Activated CD8-positive, alpha-beta memory T cell treated with anti-CD3 and anti-CD28 coated beads for 1 hour (primary cell): Measurements from ENCODE around the gene TMEM108.

Experiments
- DNase-seq, 2 donors: peaks; one replicate each; pipeline ENCODE4 v3.0.0-alpha.2; 2020; ENCODE audit warnings: low read depth in 1 of 2; ENCODE audit errors: extremely low read depth in 1 of 2

The TMEM108 gene

DNA sequence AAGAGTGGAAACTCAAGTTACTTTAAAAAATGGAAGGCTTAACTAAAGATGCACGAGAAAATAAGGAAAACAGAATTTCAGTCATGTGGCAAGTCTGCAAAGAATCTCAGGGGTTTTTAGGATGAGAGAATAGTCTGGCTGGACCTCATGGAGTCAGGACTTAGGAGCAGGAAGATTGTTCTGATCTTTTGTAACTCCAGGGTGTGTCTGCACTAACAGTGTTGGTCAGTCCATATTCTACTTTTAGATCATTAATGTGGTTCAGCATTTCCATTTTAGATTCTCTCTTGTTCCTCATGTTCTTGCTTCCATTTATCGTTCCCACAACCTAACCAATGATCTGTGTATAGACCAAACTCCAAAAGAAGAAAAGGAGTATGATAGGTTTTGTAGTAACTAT lies 15.3 kb downstream of the TMEM108 start:
- no peak for DNase-seq

DNA sequence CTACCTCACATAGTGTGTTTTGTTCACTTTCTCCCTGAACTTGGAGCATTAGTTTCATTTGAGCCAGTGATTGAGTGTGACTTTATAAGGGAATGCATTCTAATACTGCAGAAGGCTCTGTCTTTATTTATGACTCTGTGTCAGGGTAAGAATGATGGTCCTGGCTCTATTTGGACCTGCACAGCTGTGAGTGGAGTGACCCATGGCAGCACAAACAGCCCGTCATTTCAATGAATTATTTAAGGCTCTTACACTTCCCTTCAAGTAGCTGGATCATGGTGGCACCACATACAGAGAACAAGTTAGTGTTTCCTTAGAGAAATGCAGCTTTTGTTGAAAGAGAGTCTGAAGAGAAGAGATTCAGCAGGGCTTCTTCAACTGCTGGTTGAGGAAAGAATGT lies 16.4 kb downstream of the TMEM108 start:
- no peak for DNase-seq

DNA sequence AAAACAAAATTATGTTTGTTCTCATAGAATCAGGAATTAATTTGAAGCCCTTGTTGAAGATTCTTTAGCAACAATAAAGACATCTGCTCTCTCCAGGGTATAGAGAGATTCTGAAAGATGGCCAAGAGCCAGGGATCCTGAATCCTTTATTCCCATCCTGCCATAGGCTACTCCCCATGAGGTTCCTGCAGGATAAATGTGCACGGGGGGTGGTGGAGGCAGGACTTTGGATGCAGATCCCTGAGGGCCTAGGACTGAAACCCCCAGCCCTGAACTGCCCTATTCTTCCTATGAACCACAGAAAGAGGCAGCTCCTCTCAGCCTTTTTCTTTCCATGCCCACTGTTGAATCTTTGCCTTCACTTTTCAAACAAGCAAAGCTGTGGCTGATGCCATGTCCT lies 17.1 kb downstream of the TMEM108 start:
- no peak for DNase-seq

DNA sequence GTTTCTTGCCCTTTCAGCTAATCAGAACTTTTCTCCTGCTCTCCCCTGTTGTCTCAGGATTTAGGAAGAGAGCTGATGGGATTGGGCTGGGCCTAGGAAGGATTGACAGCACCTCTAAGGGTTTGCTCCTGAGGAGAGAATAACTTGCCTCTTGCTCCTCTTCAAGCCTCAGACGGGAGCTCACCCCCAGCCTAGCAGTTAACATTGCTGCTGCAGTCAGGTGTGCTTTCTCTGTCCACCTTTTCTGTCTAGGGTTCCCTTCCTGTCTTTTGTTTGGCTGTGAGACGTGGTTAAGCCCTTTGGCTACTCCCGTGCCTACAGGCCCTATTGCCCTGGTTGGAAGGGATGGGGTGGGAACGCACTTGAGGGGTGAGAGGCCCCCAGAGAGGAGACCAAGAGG lies 20.1 kb downstream of the TMEM108 start:
- DNase-seq = no peak

DNA sequence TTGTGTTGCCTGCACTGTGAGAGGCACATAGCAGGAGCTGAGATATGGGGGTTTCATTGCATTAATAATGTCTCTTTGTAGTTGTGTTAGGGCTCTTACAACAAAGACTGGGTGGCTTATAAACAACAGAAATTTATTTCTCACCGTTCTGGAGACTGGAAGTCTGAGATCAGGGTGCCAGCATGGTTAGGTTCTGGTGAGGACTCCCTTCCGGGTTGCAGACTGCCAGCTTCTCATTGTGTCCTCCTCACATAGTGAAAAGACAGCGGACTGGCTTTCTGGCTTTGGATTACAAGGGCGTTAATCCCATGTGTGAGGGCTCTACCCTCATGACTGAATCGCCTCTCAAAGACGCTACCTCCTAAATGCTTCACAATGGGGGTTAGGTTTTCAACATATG lies 20.6 kb downstream of the TMEM108 start:
- DNase-seq = no peak

DNA sequence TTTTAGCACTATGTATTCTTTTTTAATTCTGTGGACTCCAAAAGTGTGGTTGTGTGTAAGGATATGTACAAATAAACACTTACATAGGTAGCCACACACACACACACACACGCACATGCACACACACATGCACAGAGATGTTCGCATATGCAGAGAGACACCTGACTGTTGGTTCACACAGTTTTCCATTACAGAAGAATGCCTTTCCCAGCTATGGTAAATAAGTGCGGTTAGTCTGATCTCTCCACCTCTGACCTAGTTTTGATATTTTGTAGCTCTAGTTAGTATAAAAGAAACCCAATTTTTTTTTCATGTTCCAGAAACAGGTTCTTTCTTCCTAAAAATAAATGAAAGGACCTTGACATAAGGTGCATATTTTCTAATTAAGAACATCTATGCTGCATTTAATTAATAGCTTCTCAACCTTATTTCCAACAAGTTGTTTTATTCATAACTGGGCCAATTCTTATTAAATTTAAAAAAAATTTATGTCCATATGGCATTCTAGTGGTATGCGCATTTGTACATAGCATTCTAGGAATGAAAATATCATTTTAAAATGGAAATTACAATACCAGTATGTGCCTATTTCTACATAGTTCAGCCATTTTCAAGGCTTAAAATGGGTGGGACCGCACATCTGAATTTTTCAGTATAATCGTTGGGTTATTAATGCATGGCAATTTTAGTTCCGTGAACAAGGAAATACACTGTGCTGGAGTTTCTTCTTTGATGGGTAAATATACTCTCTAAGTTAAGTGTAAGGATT lies 27.2 kb downstream of the TMEM108 start:
- no peak for DNase-seq

DNA sequence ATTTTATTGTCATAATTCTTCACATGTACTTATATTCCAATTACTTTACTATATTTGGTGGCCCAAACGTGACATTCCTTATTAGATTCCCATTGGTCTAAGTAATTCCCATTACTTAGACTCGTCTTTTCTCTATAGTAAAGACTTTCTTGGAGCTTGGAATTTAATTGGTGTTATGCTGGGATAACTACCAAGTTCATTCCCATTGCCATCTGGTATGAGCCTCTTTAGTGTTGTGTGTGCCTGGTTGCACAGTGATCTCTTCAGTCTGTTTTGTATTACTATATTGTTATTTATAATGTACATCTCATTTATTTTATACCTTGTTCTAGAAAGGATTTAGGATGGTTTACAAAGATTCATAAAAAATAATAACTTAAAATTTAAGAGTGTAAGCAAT lies 27.8 kb downstream of the TMEM108 start:
- no peak for DNase-seq

DNA sequence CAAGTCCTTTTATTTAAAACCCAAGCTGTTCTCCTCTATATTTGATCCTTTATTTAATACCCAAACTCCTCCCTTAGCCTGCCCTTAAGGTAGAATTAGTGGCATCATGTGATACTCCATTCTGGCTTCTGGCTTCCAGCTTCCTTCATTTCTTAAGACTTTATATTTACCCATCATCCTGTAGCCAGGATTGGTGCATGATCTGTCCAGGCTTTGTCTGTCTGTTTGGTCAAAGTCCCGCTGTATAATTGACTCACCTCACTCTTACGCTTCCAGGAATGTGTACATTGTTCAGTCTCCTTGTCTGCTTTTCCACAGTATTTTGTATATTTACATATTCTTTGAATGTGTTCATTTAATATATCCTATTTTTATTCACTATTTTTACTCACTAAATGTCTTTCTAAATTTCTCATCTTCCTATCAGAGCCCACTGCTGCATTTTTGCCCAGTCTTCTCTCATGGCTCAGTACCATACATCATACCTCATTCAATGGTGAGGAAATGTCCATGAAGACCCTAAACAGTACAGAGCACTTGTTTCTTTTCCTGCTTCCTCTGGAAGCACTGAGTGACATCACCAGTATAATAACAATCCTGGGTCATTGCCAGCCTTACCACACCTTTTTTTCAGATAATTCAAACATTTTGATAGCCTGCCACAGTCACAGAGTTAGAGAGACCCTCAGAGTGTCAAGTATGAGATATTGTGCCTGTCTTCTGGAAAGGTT lies 31.5 kb downstream of the TMEM108 start:
- no peak for DNase-seq

DNA sequence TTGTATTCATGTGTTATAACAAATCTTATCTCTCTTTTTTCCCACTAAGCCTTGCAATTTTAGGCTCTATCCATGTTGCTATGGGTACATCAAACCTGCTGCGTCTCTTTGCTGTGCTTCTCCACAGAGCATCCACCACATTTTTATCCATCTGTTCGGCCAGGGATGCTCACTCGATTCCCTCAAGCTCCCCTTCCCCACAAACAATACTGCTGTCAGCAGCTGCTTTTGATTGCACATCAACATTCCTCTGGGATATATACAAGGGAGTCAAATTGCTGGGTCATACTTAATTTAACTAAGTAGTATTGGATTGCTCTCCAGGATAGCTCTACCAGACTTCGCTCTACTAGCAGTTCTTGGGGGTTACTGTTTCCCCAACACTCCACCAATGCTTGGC lies 36.8 kb downstream of the TMEM108 start:
- DNase-seq = no peak

DNA sequence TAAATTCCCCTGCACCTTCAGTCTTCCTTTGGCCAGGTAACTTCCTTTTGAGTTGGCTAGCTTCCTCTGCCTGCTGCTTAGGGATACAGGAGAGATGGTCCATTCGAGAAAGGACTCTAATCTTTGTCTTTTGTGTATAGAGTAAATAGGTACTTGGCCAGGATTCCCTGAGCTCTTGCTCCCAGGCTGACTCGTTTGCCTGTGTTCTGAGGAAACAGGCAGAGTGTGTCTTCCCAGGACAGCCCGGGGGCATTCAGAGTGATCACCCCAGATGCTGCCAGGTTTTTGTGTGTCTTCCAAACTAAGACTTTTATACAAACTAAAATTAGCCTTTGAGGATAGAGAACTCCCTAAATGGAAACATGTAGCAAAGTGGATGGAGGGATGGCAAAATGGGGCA lies 39.5 kb downstream of the TMEM108 start:
- DNase-seq = no peak

DNA sequence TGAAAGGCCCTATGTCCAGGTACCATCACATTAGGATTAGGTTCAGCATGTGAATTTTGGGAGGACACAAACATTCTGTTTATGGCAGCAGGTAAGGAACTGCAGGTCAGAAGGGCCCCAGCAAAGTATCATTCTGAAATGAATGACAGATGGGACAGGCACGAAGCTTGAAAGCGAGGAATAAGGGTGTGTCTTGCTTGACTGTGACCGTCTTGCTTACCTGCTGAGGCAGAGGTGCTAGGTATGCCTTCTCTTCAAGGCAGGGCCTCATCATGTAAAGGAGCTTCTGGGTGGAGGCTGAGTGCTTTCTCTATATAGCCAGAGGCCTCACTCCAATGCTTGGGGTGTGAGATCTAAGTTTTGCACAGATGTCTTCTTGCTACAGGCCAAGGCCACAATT lies 41.4 kb downstream of the TMEM108 start:
- DNase-seq = no peak

DNA sequence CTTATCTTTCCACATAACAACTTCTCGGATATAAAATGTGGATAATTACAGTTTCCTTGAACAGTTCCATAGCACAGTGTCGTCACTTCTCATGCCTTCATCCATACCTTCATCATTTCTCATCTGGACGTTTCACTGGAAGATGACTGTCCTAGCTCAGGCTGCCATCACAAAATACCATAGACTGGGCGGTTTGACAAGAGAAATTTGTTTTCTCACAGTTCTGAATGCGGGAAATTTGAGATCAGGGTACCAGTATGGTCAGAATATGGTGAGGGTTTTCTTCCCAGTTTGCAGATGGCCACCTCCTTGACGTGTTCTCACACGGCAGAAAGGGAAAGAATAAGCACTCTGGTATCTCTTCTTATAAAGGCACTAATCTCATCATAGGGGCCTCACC lies 42.8 kb downstream of the TMEM108 start:
- no peak for DNase-seq

DNA sequence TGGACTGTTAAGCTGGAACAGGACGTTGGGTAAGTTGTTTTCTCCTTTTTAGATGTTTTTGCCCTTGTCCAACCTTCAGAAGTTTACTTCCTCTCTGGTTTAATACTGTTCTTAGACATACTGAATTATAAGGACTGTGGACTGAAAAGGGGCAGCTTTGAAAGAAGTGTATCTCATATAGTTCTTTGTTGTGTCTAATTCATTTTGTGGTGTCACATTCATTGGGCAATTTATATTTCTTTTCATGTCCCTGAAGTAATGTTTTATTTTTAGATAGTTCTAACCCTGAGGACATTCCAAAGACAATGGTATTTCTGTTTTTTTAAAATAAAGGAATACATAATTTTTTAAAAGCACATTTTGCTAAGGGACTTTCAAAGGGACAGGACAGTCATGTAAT lies 45.2 kb downstream of the TMEM108 start:
- no peak for DNase-seq

DNA sequence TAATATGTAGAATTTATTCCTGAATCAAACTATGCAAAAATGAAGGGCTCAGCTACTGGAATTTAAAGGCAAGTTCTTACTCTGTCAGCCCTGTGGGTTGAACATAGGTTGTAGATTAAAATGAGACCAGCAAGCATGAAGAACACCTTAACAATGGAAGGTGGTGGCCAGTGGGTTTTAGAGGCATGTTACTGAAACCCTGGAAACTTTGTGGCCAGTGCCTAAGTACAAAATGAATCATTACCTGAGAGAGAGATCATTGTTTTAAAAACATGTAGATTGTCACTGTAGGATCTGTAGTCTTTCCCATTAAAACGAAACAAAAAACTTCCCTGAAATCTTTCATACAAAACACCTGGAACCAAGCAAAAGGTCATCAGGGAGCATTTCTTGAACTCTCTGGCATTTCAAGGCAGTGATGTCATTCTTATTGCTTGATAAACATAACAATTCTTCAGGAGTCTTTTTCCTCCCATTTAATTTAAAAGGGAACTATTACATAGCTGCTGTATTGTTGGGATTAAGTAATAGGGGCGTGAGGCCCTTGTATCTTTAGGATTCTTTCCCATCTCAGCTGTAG lies 51.8 kb downstream of the TMEM108 start:
- no peak for DNase-seq

DNA sequence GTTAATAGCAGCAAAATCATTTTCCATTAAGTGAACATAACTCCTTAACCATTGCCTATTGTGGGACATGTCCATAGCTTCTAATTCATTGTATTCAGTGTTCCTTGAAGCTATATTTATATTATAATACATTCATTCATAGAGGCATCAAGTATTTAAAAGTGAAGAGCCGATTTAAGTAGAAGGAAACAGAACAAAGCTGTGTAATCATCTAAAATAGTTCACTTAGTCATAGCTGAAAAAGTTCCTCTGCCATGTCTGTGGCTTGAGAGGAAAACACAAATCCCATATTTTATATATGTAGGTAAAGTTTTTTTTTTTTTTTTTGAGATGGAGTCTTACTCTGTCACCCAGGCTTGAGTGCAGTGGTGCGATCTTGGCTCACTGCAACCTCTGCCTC lies 54.5 kb downstream of the TMEM108 start:
- no peak for DNase-seq

DNA sequence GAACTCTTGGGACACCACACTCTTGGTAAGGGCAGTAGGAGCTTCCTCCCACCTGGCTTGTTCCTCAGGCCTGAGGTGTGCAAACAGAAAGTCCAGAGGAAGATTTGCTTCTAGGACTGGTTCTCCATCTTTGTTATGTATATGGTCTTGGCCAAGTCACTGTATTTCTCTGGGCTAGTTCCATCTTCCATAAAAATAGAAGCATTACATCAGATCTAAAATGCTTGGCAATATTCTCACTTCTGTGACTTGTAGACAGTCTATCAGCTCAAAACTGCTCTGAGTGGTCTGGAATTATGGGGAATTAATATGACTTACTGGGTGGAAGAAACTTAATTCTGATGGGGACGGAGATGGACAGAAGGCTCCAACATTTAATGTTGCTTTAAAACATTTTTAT lies 55.2 kb downstream of the TMEM108 start:
- no peak for DNase-seq

DNA sequence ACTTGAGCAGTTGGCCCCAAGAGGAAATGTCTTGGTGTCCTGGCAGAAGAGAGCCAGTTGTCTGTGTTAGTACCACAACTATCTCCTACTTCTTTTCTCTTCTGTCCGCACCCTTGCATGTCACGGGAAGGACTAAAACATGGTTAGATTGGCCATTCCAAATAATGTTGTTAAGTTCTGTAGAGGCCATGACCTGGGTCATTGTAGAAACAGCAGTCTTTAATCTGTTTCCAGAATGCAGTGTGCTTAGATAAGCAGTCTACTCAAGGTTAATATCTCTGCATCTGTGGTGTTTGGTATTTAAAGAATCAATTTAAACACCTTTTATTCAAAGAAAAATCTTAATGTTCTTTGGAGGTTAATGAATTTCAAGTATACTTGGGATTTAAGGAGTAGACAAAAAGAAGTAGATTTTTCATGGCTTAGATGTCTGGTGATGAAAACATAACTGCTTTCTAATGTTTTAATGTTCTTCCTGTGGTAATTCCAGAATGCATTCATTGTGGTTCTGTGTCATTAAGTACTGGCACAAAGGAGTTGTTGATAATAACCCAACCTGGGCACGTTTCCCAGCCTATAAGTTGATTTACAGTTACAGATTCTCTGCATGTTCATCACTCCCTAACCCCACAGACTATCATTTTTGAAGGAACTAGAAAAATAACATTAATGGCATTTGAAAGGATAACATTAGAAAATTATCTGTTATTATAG lies 58.9 kb downstream of the TMEM108 start:
- no peak for DNase-seq

DNA sequence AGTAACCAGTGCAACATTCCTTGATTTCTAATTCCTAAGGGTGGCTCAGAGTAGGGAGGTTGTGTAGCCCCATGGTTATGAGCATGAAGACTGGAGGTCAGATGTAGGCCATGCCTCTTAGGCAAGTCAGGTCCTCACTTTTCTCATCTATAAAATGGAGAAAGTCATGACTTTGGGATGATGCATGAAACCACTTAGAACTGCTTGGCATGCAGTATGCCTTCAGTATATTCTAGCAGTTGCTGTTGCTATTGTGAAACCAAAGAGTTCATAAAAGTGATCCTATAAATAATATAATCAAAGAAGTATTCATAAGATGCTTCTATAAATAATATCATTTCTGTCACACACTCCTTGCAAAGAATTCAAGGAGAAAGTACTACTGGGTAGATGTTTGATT lies 65.5 kb downstream of the TMEM108 start:
- DNase-seq = no peak

DNA sequence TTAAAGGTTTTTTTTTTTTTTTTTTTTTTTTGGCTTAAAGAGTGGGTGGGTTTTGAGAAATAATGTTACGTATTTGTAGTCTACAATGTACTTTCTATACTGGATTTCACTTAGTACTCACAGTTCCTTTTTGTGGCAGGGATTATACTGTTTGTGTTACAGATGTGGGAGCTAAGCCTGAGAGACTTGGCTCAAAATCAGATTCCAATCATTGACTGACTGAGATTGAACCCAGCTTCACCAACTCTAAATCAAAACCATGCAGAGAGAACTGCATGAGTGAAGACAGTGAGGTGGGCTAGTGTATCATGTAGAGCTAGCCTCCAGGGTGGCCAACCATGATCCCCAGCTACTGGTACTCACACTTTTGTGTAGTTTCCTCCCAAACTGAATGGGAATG lies 68.0 kb downstream of the TMEM108 start:
- DNase-seq = no peak

DNA sequence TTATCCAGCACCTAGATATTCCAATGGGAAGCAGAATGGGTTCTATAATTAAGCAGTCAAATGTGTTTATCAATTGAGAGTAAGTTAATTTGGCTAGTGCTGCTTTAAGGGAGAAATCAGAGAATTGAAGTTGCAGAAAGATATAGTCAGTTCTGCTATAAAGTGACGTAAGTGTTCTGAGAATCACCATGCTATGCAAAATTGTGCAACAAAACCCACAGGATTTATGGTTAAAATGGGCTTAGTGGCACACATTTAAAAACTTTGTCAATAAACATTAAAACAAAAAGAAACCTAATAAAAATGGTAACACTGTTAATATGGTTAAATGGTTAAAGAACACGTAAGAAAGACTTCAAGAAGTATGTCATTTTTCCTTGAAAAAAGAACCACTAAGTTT lies 74.5 kb downstream of the TMEM108 start:
- DNase-seq = no peak

DNA sequence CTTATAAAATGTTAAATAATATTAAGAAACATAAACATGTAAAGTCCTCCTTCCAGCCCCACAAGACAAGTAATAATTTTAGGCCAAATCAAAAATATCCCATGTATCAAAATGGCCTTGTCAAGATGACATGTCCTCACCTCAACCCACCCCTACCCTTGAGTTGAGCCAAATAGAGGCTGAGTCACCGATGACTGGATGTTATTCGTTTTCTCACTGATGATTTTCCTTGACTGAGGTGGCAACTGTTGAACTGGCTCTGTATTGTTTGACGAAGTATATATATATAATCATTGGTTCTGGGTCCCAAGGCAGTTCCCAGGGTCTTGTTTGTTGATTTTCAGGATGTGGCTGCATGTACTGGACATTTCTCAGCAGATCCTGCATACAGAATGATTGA lies 75.3 kb downstream of the TMEM108 start:
- no peak for DNase-seq
